Activated CD4-positive, alpha-beta memory T cell treated with anti-CD3 and anti-CD28 coated beads, Interleukin-2, amount 10 ng/mL, durations not matched to agents 7 days and 5 days (primary cell): ENCODE data around the gene HAPSTR1. TPM values are rescaled to one million over a fixed set of nuclear protein-coding genes. Genes with fewer than 3 reads are reported as not detected.

ENCODE experiments used
- CTCF ChIA-PET: fragments of 350-600 bp; sonication (Branson Sonifier 250); formaldehyde crosslinking; loops from one replicate; lab custom pipeline; 2021; ENCODE audit warnings: antibody characterized with exemption, inconsistent platforms; lab: Charles Lee
- POLR2A ChIA-PET: fragments of 350-600 bp; sonication (Branson Sonifier 250); formaldehyde crosslinking; loops from one replicate; lab custom pipeline; 2021; ENCODE audit warnings: antibody characterized with exemption; lab: Charles Lee
- DNase-seq: peaks from one replicate; pipeline ENCODE4 v3.0.0-alpha.2; 2020
- H3K27ac Mint-ChIP-seq: one replicate; pipeline ENCODE4 v1.8.0; 2021; ENCODE audit warnings: mild to moderate bottlenecking, mixed read lengths
- H3K27me3 Mint-ChIP-seq: one replicate; pipeline ENCODE4 v1.8.0; 2021; ENCODE audit warnings: mixed read lengths
- H3K36me3 Mint-ChIP-seq: one replicate; pipeline ENCODE4 v1.8.0; 2021; ENCODE audit warnings: low read depth, mixed read lengths
- H3K4me1 Mint-ChIP-seq: one replicate; pipeline ENCODE4 v1.8.0; 2021; ENCODE audit warnings: mixed read lengths
- H3K4me3 Mint-ChIP-seq: one replicate; pipeline ENCODE4 v1.8.0; 2021; ENCODE audit warnings: mild to moderate bottlenecking, mixed read lengths
- H3K9me3 Mint-ChIP-seq: one replicate; pipeline ENCODE4 v1.8.0; 2021; ENCODE audit warnings: mixed read lengths
- total RNA-seq, 2 experiments: library from RNA; stranded (reverse); gene quantifications; one replicate each; pipeline ENCODE4 v1.2.3, GENCODE V29; 2021

Gene HAPSTR1
- total RNA-seq, 2 experiments from 2014 or later, result 65.1 to 65.3 TPM

DNA sequence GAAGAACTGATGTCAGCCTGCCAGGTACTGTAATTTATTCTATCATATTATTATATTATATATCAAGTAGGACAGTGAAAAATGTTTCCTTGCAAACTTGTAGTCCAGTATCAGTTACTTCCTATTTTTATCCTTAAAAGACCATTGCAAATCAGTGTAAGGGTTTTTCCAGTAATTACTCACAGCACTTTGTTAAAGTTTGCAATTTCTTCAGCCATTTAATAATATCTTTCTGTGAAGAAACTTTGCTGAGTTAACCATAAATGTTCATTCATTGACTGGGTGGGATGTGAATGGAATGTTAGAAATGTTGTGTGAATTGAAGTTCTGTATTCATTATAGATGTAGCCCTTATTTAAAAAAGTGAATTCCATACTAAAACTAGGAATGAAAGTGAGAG is 26.7 kb downstream of the HAPSTR1 start:
- Mint-ChIP-seq H3K9me3 (no peaks in the 10 kb centered on the region), H3K27me3 (no peaks in the 10 kb centered on the region), H3K4me1 (peaks cover 54% of the 10 kb centered on the region), H3K36me3 (peaks cover 88% of the 10 kb centered on the region), H3K27ac (no peak overlapping the region), H3K4me3 (no peak overlapping the region)
- ChIA-PET POLR2A (interaction anchor here (1.0 kb wide), 1 partner anchor 20 kb away, joined by 3 read pairs; no protein-coding TSS in a partner anchor), CTCF (no interaction called here)
- DNase-seq, result no peak

GRCh38 chr16:9119795-9120194 is 28.4 kb downstream of the HAPSTR1 start:
- peaks cover 87% of the 10 kb centered on the region for H3K36me3 Mint-ChIP-seq
- ChIA-PET CTCF (interaction anchor here (1.8 kb wide), 1 partner anchor 27 kb away, joined by 6 read pairs; no protein-coding TSS in a partner anchor), POLR2A (no interaction called here)
- H3K4me1 Mint-ChIP-seq, result peaks cover 52% of the 10 kb centered on the region
- no peak for DNase-seq
- no peak overlapping the region for H3K4me3 Mint-ChIP-seq
- no peaks in the 10 kb centered on the region for H3K9me3 Mint-ChIP-seq
- H3K27me3 Mint-ChIP-seq, result no peaks in the 10 kb centered on the region
- no peak overlapping the region for H3K27ac Mint-ChIP-seq

GRCh38 chr16:9122342-9122741 is 30.9 kb downstream of the HAPSTR1 start:
- Mint-ChIP-seq H3K27ac (no peak overlapping the region), H3K4me1 (peaks cover 46% of the 10 kb centered on the region), H3K4me3 (no peak overlapping the region), H3K27me3 (no peaks in the 10 kb centered on the region), H3K9me3 (no peaks in the 10 kb centered on the region), H3K36me3 (peaks cover 67% of the 10 kb centered on the region)
- ChIA-PET POLR2A (interaction anchor here (0.9 to 1.4 kb wide), 4 partner anchors 12 to 25 kb away, joined by 3 to 4 read pairs (median 4); no protein-coding TSS in a partner anchor), CTCF (interaction anchor here (0.7 to 1.4 kb wide), 3 partner anchors 17 to 113 kb away, joined by 3 to 5 read pairs (median 3); partner anchors contain the start of gene HAPSTR1)
- no peak for DNase-seq

DNA sequence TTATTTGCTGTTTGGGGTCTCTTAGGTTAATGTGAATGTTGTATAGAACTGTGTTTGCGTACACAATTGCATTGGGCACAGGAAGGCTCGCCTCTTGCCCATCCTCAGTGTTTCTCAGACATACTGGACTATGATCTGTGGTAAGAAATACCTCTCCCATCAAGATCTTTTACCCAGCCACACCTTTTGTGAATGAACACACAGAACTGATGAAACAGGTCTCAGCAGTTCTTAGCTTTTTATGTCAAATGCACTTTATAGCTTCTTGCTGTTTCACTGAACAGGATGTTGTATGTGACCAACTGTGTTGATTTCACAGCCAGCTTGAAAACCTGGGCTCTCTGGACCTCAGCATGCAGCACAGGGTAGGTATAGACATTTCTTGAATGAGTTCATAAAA is 31.5 kb downstream of the HAPSTR1 start:
- no peak overlapping the region for H3K27ac Mint-ChIP-seq
- no peaks in the 10 kb centered on the region for H3K9me3 Mint-ChIP-seq
- no peak overlapping the region for H3K4me3 Mint-ChIP-seq
- POLR2A ChIA-PET, result interaction anchor here (0.9 to 1.4 kb wide), 3 partner anchors 11 to 26 kb away, joined by 3 to 4 read pairs (median 4); no protein-coding TSS in a partner anchor
- H3K36me3 Mint-ChIP-seq, result peaks cover 61% of the 10 kb centered on the region
- DNase-seq, result no peak
- no peaks in the 10 kb centered on the region for H3K27me3 Mint-ChIP-seq
- CTCF ChIA-PET, result interaction anchor here (1.4 kb wide), 1 partner anchor 114 kb away, joined by 5 read pairs; no protein-coding TSS in a partner anchor
- H3K4me1 Mint-ChIP-seq, result peaks cover 50% of the 10 kb centered on the region

- Mint-ChIP-seq H3K4me1 (peaks cover 52% of the 10 kb centered on the region), H3K36me3 (peaks cover 57% of the 10 kb centered on the region)
- POLR2A ChIA-PET, result interaction anchor here (1.4 kb wide), 1 partner anchor 11 kb away, joined by 4 read pairs; no protein-coding TSS in a partner anchor
Observed at GRCh38 chr16:9123401-9123800, 32.0 kb downstream of the HAPSTR1 start.

DNA sequence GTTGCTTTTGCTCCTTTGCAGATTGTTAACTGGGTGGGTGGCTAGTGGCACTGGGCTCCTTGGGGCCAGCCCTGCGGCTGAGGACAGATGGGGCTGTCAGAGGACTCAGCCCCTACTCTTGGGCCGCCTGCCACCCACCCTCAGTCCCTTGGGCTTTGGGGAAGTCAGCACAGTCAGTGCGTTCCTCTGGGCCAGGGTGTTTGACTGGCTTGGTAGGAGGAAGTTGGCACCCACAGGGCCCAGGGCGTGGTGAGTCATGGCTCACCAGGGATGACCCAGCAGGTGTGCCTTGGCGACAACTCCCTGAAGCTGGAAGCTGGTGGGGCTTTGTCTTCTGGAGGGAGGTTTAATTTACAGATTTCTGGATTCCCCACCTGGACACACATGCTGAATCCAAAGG is 32.4 kb downstream of the HAPSTR1 start:
- Mint-ChIP-seq H3K4me3 (no peak overlapping the region), H3K27ac (peak overlapping the region; percentile 21), H3K27me3 (no peaks in the 10 kb centered on the region), H3K9me3 (no peaks in the 10 kb centered on the region), H3K4me1 (peaks cover 57% of the 10 kb centered on the region), H3K36me3 (peaks cover 52% of the 10 kb centered on the region)
- ChIA-PET CTCF (interaction anchor here (0.9 to 1.7 kb wide), 2 partner anchors 11 to 115 kb away, joined by 4 read pairs; no protein-coding TSS in a partner anchor), POLR2A (no interaction called here)
- no peak for DNase-seq

More at GRCh38 chr16:9123401-9123800, 32.0 kb downstream of the HAPSTR1 start:
- DNase-seq, result no peak
- Mint-ChIP-seq H3K27ac (peak overlapping the region; percentile 21), H3K4me3 (no peak overlapping the region), H3K9me3 (no peaks in the 10 kb centered on the region), H3K27me3 (no peaks in the 10 kb centered on the region)
- CTCF ChIA-PET, result interaction anchor here (1.4 kb wide), 1 partner anchor 114 kb away, joined by 5 read pairs; no protein-coding TSS in a partner anchor

DNA sequence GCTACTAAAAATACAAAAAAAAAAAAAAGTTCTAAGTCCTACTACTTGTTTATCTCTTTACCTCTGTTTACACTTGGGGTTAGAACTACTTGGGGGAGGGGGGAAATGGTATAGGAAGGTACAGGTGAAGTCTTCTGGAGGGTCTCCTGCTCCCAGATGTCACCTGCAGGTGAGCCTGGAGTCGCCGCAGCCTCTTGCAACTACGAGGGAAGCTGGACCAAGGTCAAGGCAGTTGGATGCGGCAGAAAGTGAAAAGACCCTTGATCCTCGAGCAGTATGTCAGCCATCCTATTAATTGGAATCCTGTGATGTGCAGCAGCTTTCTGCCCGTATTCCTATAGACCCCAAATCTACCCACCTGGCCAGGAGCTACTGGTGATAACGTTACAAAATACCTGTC is 33.0 kb downstream of the HAPSTR1 start:
- H3K4me1 Mint-ChIP-seq, result peaks cover 58% of the 10 kb centered on the region
- H3K36me3 Mint-ChIP-seq, result peaks cover 46% of the 10 kb centered on the region
- DNase-seq, result no peak
- ChIA-PET CTCF (interaction anchor here (0.7 to 1.7 kb wide), 5 partner anchors 10 to 184 kb away, joined by 3 to 4 read pairs (median 4); no protein-coding TSS in a partner anchor), POLR2A (interaction anchor here (1.2 to 1.3 kb wide), 3 partner anchors 13 to 22 kb away, joined by 3 to 4 read pairs (median 3); no protein-coding TSS in a partner anchor)
- no peaks in the 10 kb centered on the region for H3K9me3 Mint-ChIP-seq
- no peak overlapping the region for H3K27ac Mint-ChIP-seq
- H3K4me3 Mint-ChIP-seq, result no peak overlapping the region
- H3K27me3 Mint-ChIP-seq, result no peaks in the 10 kb centered on the region

- Mint-ChIP-seq H3K27ac (no peak overlapping the region), H3K27me3 (no peaks in the 10 kb centered on the region), H3K4me1 (peaks cover 54% of the 10 kb centered on the region), H3K9me3 (no peaks in the 10 kb centered on the region), H3K36me3 (peaks cover 40% of the 10 kb centered on the region), H3K4me3 (no peak overlapping the region)
- no peak for DNase-seq
- POLR2A ChIA-PET, result interaction anchor here (0.8 to 2.7 kb wide), 6 partner anchors 14 to 34 kb away, joined by 3 to 12 read pairs (median 4); partner anchors contain the start of gene HAPSTR1
- CTCF ChIA-PET, result interaction anchor here (0.7 to 1.7 kb wide), 6 partner anchors 9 to 185 kb away, joined by 3 to 4 read pairs (median 4); partner anchors contain the start of gene HAPSTR1
Observed at GRCh38 chr16:9124908-9125584, 33.6 kb downstream of the HAPSTR1 start.

- Mint-ChIP-seq H3K27ac (no peak overlapping the region), H3K36me3 (peaks cover 33% of the 10 kb centered on the region), H3K27me3 (no peaks in the 10 kb centered on the region), H3K9me3 (no peaks in the 10 kb centered on the region), H3K4me1 (peaks cover 57% of the 10 kb centered on the region), H3K4me3 (no peak overlapping the region)
- ChIA-PET CTCF (interaction anchor here (0.9 to 1.7 kb wide), 2 partner anchors 9 to 35 kb away, joined by 4 read pairs; partner anchors contain the start of gene HAPSTR1), POLR2A (interaction anchor here (0.8 to 2.7 kb wide), 7 partner anchors 15 to 35 kb away, joined by 3 to 12 read pairs (median 3); partner anchors contain the start of gene HAPSTR1)
- no peak for DNase-seq
Observed at GRCh38 chr16:9125658-9126505, 34.4 kb downstream of the HAPSTR1 start.

- Mint-ChIP-seq H3K4me1 (peaks cover 57% of the 10 kb centered on the region), H3K36me3 (peaks cover 27% of the 10 kb centered on the region), H3K4me3 (no peak overlapping the region), H3K9me3 (no peaks in the 10 kb centered on the region), H3K27ac (peak overlapping the region; percentile 32), H3K27me3 (no peaks in the 10 kb centered on the region)
- ChIA-PET CTCF (interaction anchor here (1.2 to 1.4 kb wide), 2 partner anchors 12 to 14 kb away, joined by 4 to 6 read pairs; no protein-coding TSS in a partner anchor), POLR2A (interaction anchor here (1.3 to 2.7 kb wide), 3 partner anchors 28 to 34 kb away, joined by 3 to 12 read pairs (median 8); no protein-coding TSS in a partner anchor)
- DNase-seq, result no peak
Observed at GRCh38 chr16:9126609-9127008, 35.2 kb downstream of the HAPSTR1 start.

GRCh38 chr16:9128346-9129342 is 37.2 kb downstream of the HAPSTR1 start:
- Mint-ChIP-seq H3K36me3 (peaks cover 17% of the 10 kb centered on the region), H3K27ac (peak overlapping the region; percentile 76), H3K27me3 (no peaks in the 10 kb centered on the region), H3K4me3 (no peak overlapping the region), H3K4me1 (peaks cover 55% of the 10 kb centered on the region), H3K9me3 (no peaks in the 10 kb centered on the region)
- ChIA-PET POLR2A (interaction anchor here (0.5 kb wide), 1 partner anchor 562 kb away, joined by 3 read pairs; no protein-coding TSS in a partner anchor), CTCF (interaction anchor here (1.4 kb wide), 1 partner anchor 10 kb away, joined by 6 read pairs; no protein-coding TSS in a partner anchor)
- no peak for DNase-seq
